BLaER1 treated with 17β-estradiol and CSF1 and Interleukin-3, amounts not matched to agents 10 nM and 100 nM (cell line): Measurements from ENCODE around the gene OSM.

Experiments used
- H3K27ac ChIP-seq, 11 experiments: shearing (Covaris generic); formaldehyde crosslinking; 2 replicates each; pipeline ENCODE4 v1.8.1; 2022
- H3K27me3 ChIP-seq, 11 experiments: shearing (Covaris generic); formaldehyde crosslinking; 2 replicates each; pipeline ENCODE4 v1.8.1; 2022
- H3K36me3 ChIP-seq, 11 experiments: shearing (Covaris generic); formaldehyde crosslinking; 2 replicates each; pipeline ENCODE4 v1.8.1; 2022
- H3K4me1 ChIP-seq, 10 experiments: shearing (Covaris generic); formaldehyde crosslinking; 2 replicates each; pipeline ENCODE4 v1.8.1; 2022
- H3K4me2 ChIP-seq, 11 experiments: shearing (Covaris generic); formaldehyde crosslinking; 2 replicates each; pipeline ENCODE4 v1.8.1; 2022
- H3K4me3 ChIP-seq, 10 experiments: shearing (Covaris generic); formaldehyde crosslinking; 2 replicates each; pipeline ENCODE4 v1.8.1; 2022
- H3K9ac ChIP-seq, 11 experiments: shearing (Covaris generic); formaldehyde crosslinking; 2 replicates each; pipeline ENCODE4 v1.8.1; 2022
- H3K9me3 ChIP-seq, 11 experiments: shearing (Covaris generic); formaldehyde crosslinking; replicated peaks in 1 of 11; 2 replicates each; pipeline ENCODE4 v1.8.1; 2022
- H4K20me1 ChIP-seq, 11 experiments: shearing (Covaris generic); formaldehyde crosslinking; 2 replicates each; pipeline ENCODE4 v1.8.1; 2022
- Cebpa-rat ChIP-seq, 11 experiments: shearing (Covaris generic); IDR thresholded peaks; 2 replicates each; pipeline ENCODE4 v1.8.1; 2022

OSM gene

DNA sequence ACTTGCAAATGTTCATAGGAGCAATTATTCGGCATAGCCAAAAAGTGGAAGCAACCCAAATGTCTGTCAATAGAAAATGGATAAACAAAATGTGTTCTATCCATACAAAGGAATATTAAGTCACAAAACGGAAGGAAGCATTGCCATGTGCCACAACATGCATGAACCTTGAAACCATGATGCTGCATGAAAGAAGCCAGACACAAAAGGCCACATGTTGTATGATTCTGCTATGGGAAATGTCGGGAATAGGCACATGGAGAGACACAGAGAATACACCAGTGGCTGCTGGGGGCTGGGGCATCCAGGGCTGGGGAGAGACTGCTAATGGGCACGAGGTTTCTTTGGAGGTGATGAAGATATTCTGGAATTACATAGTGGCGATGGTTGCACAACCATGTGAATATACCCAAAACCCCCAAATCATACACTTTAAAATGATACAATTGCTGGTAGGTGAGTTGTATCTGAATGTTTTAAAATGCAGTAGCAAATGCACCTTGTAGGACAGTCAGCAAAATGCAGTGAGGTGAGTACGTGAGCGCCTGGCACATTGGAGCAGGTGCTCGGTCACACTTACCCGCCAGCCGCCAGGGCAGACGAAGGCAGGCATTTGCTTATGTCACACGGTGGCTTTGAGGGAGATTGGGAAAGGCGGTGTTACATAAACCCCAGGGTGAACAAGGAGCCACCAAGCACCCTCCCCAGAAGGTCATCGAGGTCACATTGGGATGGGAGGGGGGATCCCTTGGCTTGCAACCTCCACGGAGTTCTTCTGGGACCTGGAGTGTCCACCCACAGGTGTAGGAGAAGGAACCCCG lies 6.3 kb upstream of the OSM start:
- Histone ChIP-seq H3K9me3 (no peaks in the 10 kb centered on the region), H3K4me3 (no peak overlapping the region), H3K36me3 (peaks cover 0 to 36% (median 21%) of the 10 kb centered on the region in 11 experiments; a peak in 14 of 22 replicates), H3K9ac (peak overlapping the region in 8 of 11 experiments; percentile 10 to 75 (median 30); a peak in 10 of 22 replicates), H3K4me2 (peak overlapping the region; percentile 11 to 100 (median 98); a peak in 21 of 22 replicates), H4K20me1 (no peaks in the 10 kb centered on the region), H3K27ac (peak overlapping the region; percentile 71 to 99 (median 85); a peak in 21 of 22 replicates), H3K27me3 (no peaks in the 10 kb centered on the region), H3K4me1 (peaks cover 86 to 100% (median 100%) of the 10 kb centered on the region in 10 experiments)
- no peak for TF ChIP-seq Cebpa-rat (IDR thresholded peaks at IDR 0.05)

DNA sequence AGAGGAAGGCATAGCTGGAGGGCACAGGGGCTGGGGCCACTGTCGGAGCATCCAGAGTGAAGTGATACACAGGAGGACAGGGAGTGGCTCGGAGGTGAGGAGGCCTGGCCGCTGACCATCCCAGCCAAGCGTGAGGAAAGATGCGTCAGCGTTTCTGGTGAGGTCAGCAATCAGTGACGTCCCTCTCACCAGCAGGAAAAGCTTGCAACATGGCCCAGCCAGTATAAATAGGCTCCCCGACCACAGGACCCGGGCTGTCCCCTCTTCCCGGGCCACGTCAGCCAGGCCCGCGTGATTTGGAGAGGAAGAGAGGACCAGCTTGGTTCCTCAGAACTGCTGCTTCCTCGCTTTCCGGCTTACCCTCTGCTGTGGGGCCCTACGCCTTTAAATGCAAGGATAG lies 4.2 kb upstream of the OSM start:
- Histone ChIP-seq H3K4me3 (peak overlapping the region in 3 of 10 experiments; percentile 9 to 41 (median 22); a peak in 3 of 20 replicates), H3K4me1 (peaks cover 82 to 96% (median 86%) of the 10 kb centered on the region in 10 experiments), H3K9ac (peak overlapping the region; percentile 8 to 94 (median 60); a peak in 17 of 22 replicates), H3K27me3 (no peaks in the 10 kb centered on the region), H3K9me3 (no peaks in the 10 kb centered on the region), H3K4me2 (peak overlapping the region; percentile 37 to 100 (median 98)), H3K36me3 (peaks cover 0 to 36% (median 21%) of the 10 kb centered on the region in 11 experiments; a peak in 14 of 22 replicates), H4K20me1 (no peaks in the 10 kb centered on the region), H3K27ac (peak overlapping the region; percentile 56 to 100 (median 99))
- peak in 5 of 11 experiments; percentile 28 to 95 (median 65); a peak in 6 of 22 replicates for TF ChIP-seq Cebpa-rat (IDR thresholded peaks at IDR 0.05)

DNA sequence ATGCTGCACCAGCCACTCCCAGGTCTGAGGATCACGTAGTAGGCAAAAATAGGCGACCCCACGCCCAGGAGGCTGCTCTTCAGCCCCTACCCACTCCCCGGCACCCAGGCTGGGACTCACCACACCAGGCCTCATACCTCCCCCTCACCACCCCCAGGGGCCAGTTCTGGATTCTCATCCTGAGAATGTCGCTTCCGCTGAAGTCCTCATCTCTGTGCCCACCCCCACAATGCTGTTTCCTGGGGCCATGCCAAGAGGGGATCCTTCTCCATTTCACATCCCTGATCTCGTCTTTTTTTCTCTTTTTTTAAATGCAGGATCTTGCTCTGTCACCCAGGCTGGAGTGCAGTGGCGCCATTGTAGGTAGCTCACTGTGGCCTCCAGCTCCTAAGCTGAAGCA lies 1.7 kb upstream of the OSM start:
- Histone ChIP-seq H3K36me3 (peaks cover 0 to 57% (median 42%) of the 10 kb centered on the region in 11 experiments; a peak in 20 of 22 replicates), H4K20me1 (peaks cover 0 to 22% (median 0%) of the 10 kb centered on the region in 11 experiments; a peak in 3 of 22 replicates), H3K4me1 (peaks cover 82 to 96% (median 86%) of the 10 kb centered on the region in 10 experiments), H3K4me3 (peak overlapping the region in 9 of 10 experiments; percentile 56 to 92 (median 77); a peak in 18 of 20 replicates), H3K9ac (peak overlapping the region; percentile 83 to 98 (median 96)), H3K9me3 (no peaks in the 10 kb centered on the region), H3K27ac (peak overlapping the region; percentile 79 to 100 (median 99); a peak in 21 of 22 replicates), H3K4me2 (peak overlapping the region; percentile 85 to 100 (median 98)), H3K27me3 (no peaks in the 10 kb centered on the region)
- no peak for TF ChIP-seq Cebpa-rat (IDR thresholded peaks at IDR 0.05)

DNA sequence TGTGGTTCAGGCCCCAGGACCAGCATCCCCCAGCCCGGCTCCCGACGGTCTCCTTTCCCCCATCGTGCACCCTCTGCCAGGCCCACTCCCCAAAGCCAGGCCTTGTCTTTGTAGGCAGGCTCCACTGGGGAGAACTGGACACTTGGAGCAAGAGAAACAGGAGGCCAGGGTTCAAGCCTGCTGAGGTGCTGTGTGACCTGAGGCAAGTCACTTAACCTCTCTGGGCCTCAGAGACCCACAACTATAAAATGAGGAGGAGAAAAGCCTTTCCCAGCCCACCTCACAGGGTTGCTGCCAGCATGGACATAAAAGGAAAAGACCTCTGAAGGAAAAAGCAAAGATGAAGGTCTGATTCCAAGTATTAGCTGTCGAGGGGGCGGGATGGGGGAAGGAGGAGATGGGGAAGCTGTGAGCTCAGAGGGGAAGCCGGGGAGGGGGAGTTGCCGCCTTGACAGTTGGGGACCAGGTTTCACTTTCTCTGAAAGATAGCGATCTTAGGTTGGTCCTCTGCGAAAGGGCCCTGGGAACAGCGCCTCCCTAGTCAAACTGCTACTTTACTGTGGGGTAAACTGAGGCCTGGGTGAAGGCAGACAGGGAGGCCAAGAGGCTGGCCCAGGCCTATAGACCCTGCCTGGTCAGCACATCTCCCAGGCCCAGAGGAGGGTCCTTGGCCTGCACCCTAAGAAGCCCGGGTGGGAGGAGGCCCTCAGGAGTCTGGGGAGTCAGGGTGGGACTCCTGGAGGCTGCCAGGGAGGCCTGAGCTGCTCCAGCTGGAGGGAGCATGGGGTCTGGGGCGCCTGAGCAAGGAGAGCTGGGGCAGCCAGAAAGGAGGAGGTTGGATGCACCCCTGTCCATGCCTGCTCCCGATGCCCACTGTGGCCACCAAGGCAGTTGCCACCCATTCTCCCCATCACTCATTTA lies 991 bp upstream of the OSM start:
- Histone ChIP-seq H3K9ac (peak overlapping the region; percentile 83 to 98 (median 96)), H3K4me2 (peak overlapping the region; percentile 85 to 100 (median 98)), H4K20me1 (peaks cover 0 to 28% (median under 1%) of the 10 kb centered on the region in 11 experiments; a peak in 7 of 22 replicates), H3K27me3 (no peaks in the 10 kb centered on the region), H3K4me3 (peak overlapping the region; percentile 56 to 92 (median 76)), H3K36me3 (peaks cover 0 to 57% (median 46%) of the 10 kb centered on the region in 11 experiments; a peak in 20 of 22 replicates), H3K4me1 (peaks cover 82 to 95% (median 86%) of the 10 kb centered on the region in 10 experiments), H3K9me3 (no peaks in the 10 kb centered on the region), H3K27ac (peak overlapping the region; percentile 79 to 100 (median 99))
- TF ChIP-seq Cebpa-rat (IDR thresholded peaks at IDR 0.05), result no peak

DNA sequence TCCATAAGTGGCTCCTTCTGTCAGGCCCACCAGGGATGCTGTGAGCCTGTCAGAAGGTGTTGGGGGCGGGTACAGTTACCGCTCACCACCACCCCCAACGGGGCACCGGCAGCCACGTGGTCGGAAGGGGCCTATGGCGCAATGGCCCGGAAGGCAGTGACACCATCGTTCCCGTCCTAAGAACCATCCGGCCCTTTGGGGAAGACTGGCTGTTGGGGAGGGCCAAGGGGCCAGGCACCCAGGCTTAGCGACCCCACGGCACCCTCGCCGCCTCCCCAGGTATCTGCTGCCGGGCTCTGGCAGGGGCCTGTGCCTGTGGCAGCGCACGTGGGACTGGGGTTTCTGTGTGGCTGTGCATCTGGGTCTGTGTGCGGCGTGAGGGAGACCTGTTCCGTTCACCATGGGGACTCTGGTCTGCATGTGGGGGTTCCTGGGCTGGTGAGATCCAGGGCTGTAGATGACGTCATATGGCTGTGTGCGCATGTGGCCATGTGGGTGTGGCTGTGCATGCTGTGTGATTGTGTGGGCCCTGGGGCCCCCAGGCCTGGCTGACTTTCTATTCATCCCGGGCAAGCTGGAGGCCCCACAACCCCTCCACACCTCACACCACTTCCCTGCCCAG lies 717 bp downstream of the OSM start:
- peaks cover 0 to 43% (median 8%) of the 10 kb centered on the region in 11 experiments; a peak in 12 of 22 replicates for H4K20me1 ChIP-seq
- peak overlapping the region; percentile 85 to 100 (median 98) for H3K4me2 ChIP-seq
- H3K27me3 ChIP-seq, result no peaks in the 10 kb centered on the region
- H3K4me1 ChIP-seq, result peaks cover 82 to 93% (median 86%) of the 10 kb centered on the region in 10 experiments
- TF ChIP-seq Cebpa-rat (IDR thresholded peaks at IDR 0.05), result peak; percentile 63 to 98 (median 88); a peak in 19 of 22 replicates
- H3K36me3 ChIP-seq, result peaks cover 0 to 63% (median 54%) of the 10 kb centered on the region in 11 experiments; a peak in 20 of 22 replicates
- peak overlapping the region; percentile 56 to 92 (median 76) for H3K4me3 ChIP-seq
- peak overlapping the region; percentile 83 to 98 (median 96) for H3K9ac ChIP-seq
- no peaks in the 10 kb centered on the region for H3K9me3 ChIP-seq
- peak overlapping the region; percentile 79 to 100 (median 99) for H3K27ac ChIP-seq

DNA sequence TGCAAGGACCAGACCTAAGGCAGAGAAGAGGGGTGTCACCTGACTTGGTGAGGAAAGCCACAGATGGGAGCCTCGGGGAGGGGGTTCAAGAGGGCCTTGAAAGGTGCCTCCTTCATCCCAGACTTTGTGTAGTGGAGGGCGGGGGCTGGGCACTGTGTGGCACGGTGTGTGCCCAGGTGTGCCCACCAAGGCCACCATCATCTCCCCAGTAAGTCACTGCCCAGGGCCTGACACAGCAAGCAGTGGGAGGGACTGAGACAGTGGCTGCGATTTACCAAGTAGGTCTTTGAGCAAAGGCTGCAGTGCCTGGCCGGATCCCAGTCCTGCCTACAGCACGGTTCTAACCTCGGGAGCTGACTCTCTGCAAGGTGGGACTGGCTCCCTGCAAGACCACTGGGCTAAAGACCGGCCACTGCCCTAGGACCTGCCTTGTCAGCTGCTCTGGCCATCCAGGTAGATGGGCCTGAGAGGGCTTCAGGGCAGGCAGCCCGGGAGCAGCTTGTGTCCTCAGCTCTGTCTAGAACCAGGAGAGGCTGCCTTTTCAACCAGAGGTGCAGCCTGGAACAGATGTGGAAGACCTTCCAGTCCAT lies 1.4 kb downstream of the OSM start:
- Histone ChIP-seq H4K20me1 (peaks cover 0 to 43% (median 8%) of the 10 kb centered on the region in 11 experiments; a peak in 12 of 22 replicates), H3K27ac (peak overlapping the region; percentile 79 to 100 (median 99)), H3K27me3 (no peaks in the 10 kb centered on the region), H3K9me3 (no peaks in the 10 kb centered on the region), H3K4me3 (peak overlapping the region; percentile 56 to 92 (median 76); a peak in 19 of 20 replicates), H3K9ac (peak overlapping the region; percentile 83 to 98 (median 96)), H3K4me1 (peaks cover 75 to 89% (median 81%) of the 10 kb centered on the region in 10 experiments), H3K36me3 (peaks cover 0 to 58% (median 47%) of the 10 kb centered on the region in 11 experiments; a peak in 20 of 22 replicates), H3K4me2 (peak overlapping the region; percentile 85 to 100 (median 98))
- TF ChIP-seq Cebpa-rat (IDR thresholded peaks at IDR 0.05), result no peak

DNA sequence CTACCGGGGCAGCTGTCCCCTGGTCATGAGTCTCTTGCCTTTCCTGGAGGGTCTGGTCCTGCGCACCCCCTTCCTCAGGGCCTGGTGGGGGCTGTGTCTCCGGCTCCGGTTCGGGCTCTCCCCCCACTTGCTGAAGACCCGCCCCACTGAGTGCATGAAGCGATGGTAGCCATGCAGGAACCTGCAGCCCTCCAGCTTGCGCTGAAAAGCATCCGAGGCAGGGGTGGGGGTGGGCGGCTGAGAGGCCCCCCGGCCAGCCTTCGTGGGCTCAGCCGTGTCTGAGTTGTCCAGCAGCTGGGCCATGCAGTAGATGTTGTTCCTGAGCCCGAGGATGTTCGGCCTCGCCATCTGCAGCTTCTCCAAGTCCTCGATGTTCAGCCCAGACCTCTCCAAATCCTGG lies 2.8 kb downstream of the OSM start:
- H3K27me3 ChIP-seq, result no peaks in the 10 kb centered on the region
- peak overlapping the region; percentile 79 to 100 (median 99); a peak in 21 of 22 replicates for H3K27ac ChIP-seq
- H3K4me1 ChIP-seq, result peaks cover 68 to 87% (median 77%) of the 10 kb centered on the region in 10 experiments
- no peak for TF ChIP-seq Cebpa-rat (IDR thresholded peaks at IDR 0.05)
- H3K9me3 ChIP-seq, result no peaks in the 10 kb centered on the region
- peaks cover 0 to 44% (median 36%) of the 10 kb centered on the region in 11 experiments; a peak in 20 of 22 replicates for H3K36me3 ChIP-seq
- peak overlapping the region in 9 of 10 experiments; percentile 43 to 92 (median 77); a peak in 16 of 20 replicates for H3K4me3 ChIP-seq
- H3K4me2 ChIP-seq, result peak overlapping the region; percentile 85 to 100 (median 98)
- peaks cover 0 to 43% (median 8%) of the 10 kb centered on the region in 11 experiments; a peak in 12 of 22 replicates for H4K20me1 ChIP-seq
- H3K9ac ChIP-seq, result peak overlapping the region; percentile 83 to 98 (median 96)
